K562 (cell line): ENCODE measurements around the gene CFAP141. TPM values are rescaled to one million over a fixed set of nuclear protein-coding genes. Genes with fewer than 3 reads are reported as not detected.

ENCODE experiments used
- ATAC-seq: fragments of 200-7000 bp; cut with Tn5 transposase; 3 replicates; pipeline ENCODE4 v1.9.1; 2020; ENCODE audit warnings: moderate library complexity
- BruUV-seq: library from RNA; stranded (reverse); fragments of 400-500 nt; replicated peaks from 2 replicates; lab custom pipeline; 2021; lab: Mats Ljungman, UMichigan
- CTCF ChIA-PET: fragments of 300-600 bp; formaldehyde crosslinking; extraction: SDS; loops from one replicate; lab custom pipeline; 2021; ENCODE audit warnings: low intra/inter-chr PET ratio; lab: Yijun Ruan, JAX
- POLR2A ChIA-PET: fragments of 300-600, 350-650 bp; sonication (Branson Sonifier 250); formaldehyde crosslinking; extraction: SDS; loops from one replicate; lab custom pipeline; 2021; ENCODE audit warnings: antibody characterized with exemption, inconsistent platforms; lab: Yijun Ruan, JAX
- DNase-seq, 4 experiments: peaks; one replicate each; pipeline versions ENCODE4 v3.0.0 to v3.0.0-alpha.2; 2011 to 2018; ENCODE audit warnings: low spot score in 3 of 4, mixed read lengths in 3 of 4; ENCODE audit errors: extremely low read depth in 1 of 4
- FAIRE-seq: peaks from 2 replicates; lab custom pipeline; 2011; peaks lifted over from hg19 to GRCh38; lab: Jason Lieb, UNC
- H2AFZ ChIP-seq: 2 replicates; pipeline ENCODE4 v1.6.0; 2011; ENCODE audit warnings: low read depth, low read length, control low read depth, inconsistent platforms
- H3K27ac ChIP-seq: fragments of 200-600 bp; 3 replicates; pipeline ENCODE4 v1.8.0; 2011; ENCODE audit warnings: low read depth, mild to moderate bottlenecking, control low read depth, inconsistent platforms, low read length, moderate library complexity, mixed read lengths; ENCODE audit errors: extremely low read depth
- H3K27me3 ChIP-seq, 2 experiments: fragments of 300-600 bp in 1 of 2; 2 replicates in 1 of 2; 3 replicates in 1 of 2; pipeline versions ENCODE4 v1.6.0 to v1.8.0; 2011; ENCODE audit warnings: inconsistent platforms in 2 of 2, low read length in 2 of 2, mild to moderate bottlenecking in 1 of 2, mixed read lengths in 1 of 2, moderate library complexity in 1 of 2; ENCODE audit not compliant: control insufficient read depth in 2 of 2, insufficient read depth in 2 of 2
- H3K36me3 ChIP-seq: fragments of 300-600 bp; 3 replicates; pipeline ENCODE4 v1.8.0; 2011; ENCODE audit warnings: mild to moderate bottlenecking, low read length, inconsistent platforms; ENCODE audit not compliant: control insufficient read depth, insufficient read depth
- H3K4me1 ChIP-seq, 2 experiments: fragments of 200-600 bp in 1 of 2; replicated peaks in 1 of 2; 2 replicates in 1 of 2; 3 replicates in 1 of 2; pipeline versions ENCODE4 v1.5.1 to v1.8.0; 2011; ENCODE audit warnings: inconsistent platforms in 2 of 2, low read length in 2 of 2, mild to moderate bottlenecking in 1 of 2, mixed read lengths in 1 of 2, moderate library complexity in 1 of 2; ENCODE audit not compliant: control insufficient read depth in 2 of 2, insufficient read depth in 2 of 2
- H3K4me2 ChIP-seq: 2 replicates; pipeline ENCODE4 v1.6.1; 2011; ENCODE audit warnings: low read length, control low read depth, inconsistent platforms, mixed read lengths; ENCODE audit not compliant: insufficient read depth
- H3K4me3 ChIP-seq: fragments of 200-600 bp; sonication (generic), shearing (Covaris generic); 2 replicates; pipeline ENCODE4 v1.5.1; 2016; ENCODE audit warnings: control low read depth, inconsistent platforms
- H3K79me2 ChIP-seq: fragments of 200-600 bp; 3 replicates; pipeline ENCODE4 v1.8.0; 2011; ENCODE audit warnings: low read length, inconsistent platforms; ENCODE audit not compliant: control insufficient read depth, insufficient read depth
- H3K9ac ChIP-seq, 2 experiments: 2 replicates each; pipeline versions ENCODE4 v1.6.0 to v1.6.1; 2011; ENCODE audit warnings: low read depth in 2 of 2, low read length in 2 of 2, control low read depth in 1 of 2, inconsistent platforms in 1 of 2, mild to moderate bottlenecking in 1 of 2, mixed read lengths in 1 of 2; ENCODE audit not compliant: insufficient read depth in 1 of 2
- H3K9me1 ChIP-seq: one replicate; pipeline ENCODE4 v1.6.0; 2011; ENCODE audit warnings: inconsistent platforms, mild to moderate bottlenecking, low read length, moderate library complexity; ENCODE audit not compliant: control insufficient read depth, insufficient read depth
- H3K9me3 ChIP-seq: replicated peaks from 2 replicates; pipeline ENCODE4 v1.5.1; 2011; ENCODE audit warnings: low read depth, low read length, inconsistent platforms; ENCODE audit not compliant: control insufficient read depth, insufficient read depth
- H4K20me1 ChIP-seq: replicated peaks from 2 replicates; pipeline ENCODE4 v1.6.1; 2011; ENCODE audit warnings: low read length, inconsistent platforms, mixed read lengths; ENCODE audit not compliant: control insufficient read depth, insufficient read depth
- BRCA1 ChIP-seq, 2 experiments: fragments of 450-650 bp in 1 of 2; sonication (generic) in 1 of 2; formaldehyde crosslinking in 1 of 2; IDR thresholded peaks; 2 replicates each; pipeline versions ENCODE4 v1.5.0 to v1.6.1; 2017 to 2020; ENCODE audit warnings: mild to moderate bottlenecking in 1 of 2, missing genetic modification reagents in 1 of 2
- CC2D1A ChIP-seq: fragments of 450-650 bp; IDR thresholded peaks from 2 replicates; pipeline ENCODE4 v1.6.1; 2017; ENCODE audit warnings: mild to moderate bottlenecking
- EHMT2 ChIP-seq: fragments of 450-650 bp; IDR thresholded peaks from 2 replicates; pipeline ENCODE4 v1.6.1; 2018; ENCODE audit warnings: antibody characterized with exemption
- GATAD2B ChIP-seq: fragments of 450-650 bp; IDR thresholded peaks from 2 replicates; pipeline ENCODE4 v1.6.1; 2017; ENCODE audit warnings: mild to moderate bottlenecking, borderline replicate concordance
- NBN ChIP-seq: fragments of 450-650 bp; IDR thresholded peaks from 2 replicates; pipeline ENCODE4 v1.6.1; 2016; ENCODE audit warnings: low read depth, mild to moderate bottlenecking
- PCBP2 ChIP-seq: fragments of 200-400 bp; formaldehyde crosslinking; IDR thresholded peaks from 2 replicates; pipeline ENCODE4 v1.6.1; 2018; ENCODE audit warnings: low read length, low read depth, mild to moderate bottlenecking, moderate library complexity; ENCODE audit not compliant: poor library complexity, severe bottlenecking
- SIN3A ChIP-seq, 2 experiments: fragments of 150-350 bp in 1 of 2; IDR thresholded peaks; 2 replicates each; pipeline ENCODE4 v1.6.1; 2011 to 2016; ENCODE audit warnings: borderline replicate concordance in 2 of 2, low read depth in 2 of 2, low read length in 2 of 2, mild to moderate bottlenecking in 2 of 2, moderate library complexity in 2 of 2; ENCODE audit not compliant: control insufficient read depth in 1 of 2
- TRIM28 ChIP-seq: fragments of 450-650 bp; IDR thresholded peaks from 2 replicates; pipeline ENCODE4 v1.6.1; 2017
- USF1 ChIP-seq: sonication (generic); formaldehyde crosslinking; IDR thresholded peaks from 2 replicates; pipeline ENCODE4 v1.9.0; 2022; ENCODE audit warnings: mild to moderate bottlenecking, missing genetic modification reagents
- ZNF764 ChIP-seq: fragments of 250-450 bp; sonication (Bioruptor Pico); IDR thresholded peaks from 2 replicates; pipeline ENCODE4 v1.4.0; 2020; ENCODE audit warnings: low read depth, mild to moderate bottlenecking, moderate library complexity
- WGBS: fragments of 100-300 bp; shearing (Covaris generic); methylation state at CpG from one replicate; pipeline ENCODE4 v1.1.6; 2016; ENCODE audit warnings: low coverage, mixed read lengths; ENCODE audit not compliant: insufficient coverage; ENCODE audit errors: missing lambda C conversion rate; 5-methylcytosine and 5-hydroxymethylcytosine counted together
- in situ Hi-C: fragments of 300-500 bp; cut with MboI; formaldehyde crosslinking; loops from 4 replicates; pipeline ENCODE4 v1.15.0; 2018; ENCODE audit warnings: inconsistent platforms, mixed read lengths
- intact Hi-C: fragments of 100-400 bp; cut with micrococcal nuclease; formaldehyde crosslinking; loops from 2 replicates; pipeline ENCODE4 v1.14.2; 2022
- polyA plus RNA-seq, 8 experiments: library from polyadenylated mRNA; depleted of rRNA in 4 of 8; stranded (reverse) in 5 of 8; unstranded in 3 of 8; fragments of >200 nt; fragmentation: Nextera tagmentation in 2 of 8; fragmentation: Illumina TruSeq in 1 of 8; extraction: Ambion mirVana in 2 of 8; extraction: Trizol in 1 of 8; gene quantifications; 2 replicates each; pipeline versions ENCODE4 v1.2.1 to v1.2.3, GENCODE V29; 2011 to 2014; ENCODE audit warnings: inconsistent platforms in 1 of 8, missing spikeins in 1 of 8
- total RNA-seq, 7 experiments: library from RNA; depleted of rRNA in 6 of 7; stranded (reverse); fragments of >200 nt in 6 of 7; fragmentation: Illumina TruSeq in 2 of 7; extraction: Trizol in 2 of 7; gene quantifications; 2 replicates each; pipeline versions ENCODE4 v1.2.1 to v1.2.3, GENCODE V29; 2011 to 2021; ENCODE audit warnings: low replicate concordance in 1 of 7

Gene CFAP141
- total and polyA plus RNA-seq, 9 of the 15 experiments (the other 6 are each of a cell fraction or from before 2014, with no cell fraction given), result not detected

- TF ChIP-seq USF1 (CRISPR knock-in tag) (no peak), BRCA1 (IDR thresholded peaks at IDR 0.05) (no peak), BRCA1 (CRISPR knock-in tag; IDR thresholded peaks at IDR 0.05) (no peak), CC2D1A (no peak), SIN3A (IDR thresholded peaks at IDR 0.05; ENCODE audit: borderline replicate concordance in 2 of 2, control insufficient read depth in 1 of 2, low read depth in 2 of 2, low read length in 2 of 2) (no peak)
These were observed at the start of gene CFAP141 (continued) for GRCh38 chr1:154206196-154206595.

GRCh38 chr1:154253671-154254070, 47.5 kb upstream of the CFAP141 start:
- intact Hi-C loops (no loop called here), in situ Hi-C loops (no loop called here)
- no peak for ATAC-seq
- no peaks in the 10 kb centered on the region for H3K27me3 ChIP-seq
- H3K4me3 ChIP-seq, result no peak overlapping the region
- H2AFZ ChIP-seq, result no peak overlapping the region
- peaks cover 99% of the 10 kb centered on the region for H3K36me3 ChIP-seq
- DNase-seq, result no peak
- no peaks in the 10 kb centered on the region for H3K9me3 ChIP-seq
- ChIA-PET POLR2A (interaction anchor here (0.5 kb wide), 1 partner anchor 210 kb away, joined by 3 read pairs; no protein-coding TSS in a partner anchor), CTCF (no interaction called here)
- H3K79me2 ChIP-seq, result 0 out of 3 replicates have a peak, but pooled peaks cover 3% of the 10 kb centered on the region
- TF ChIP-seq NBN, result no peak
- no peak for TF ChIP-seq PCBP2
- TF ChIP-seq ZNF764, result no peak
- TF ChIP-seq TRIM28, result no peak
- no peak for TF ChIP-seq EHMT2
- TF ChIP-seq GATAD2B, result no peak
- WGBS, result 88% methylated on average over 7 of the region's 7 CpGs
- no peak for FAIRE-seq
- no peaks in the 10 kb centered on the region; a peak in 1 of 5 replicates for H3K4me1 ChIP-seq
- H3K9ac ChIP-seq, result no peak overlapping the region
- BruUV-seq, result no TSS peak
- H3K4me2 ChIP-seq, result no peak overlapping the region
- H3K27ac ChIP-seq, result no peak overlapping the region
- H4K20me1 ChIP-seq, result no peaks in the 10 kb centered on the region
- H3K9me1 ChIP-seq, result no peaks in the 10 kb centered on the region
